Measurements from ENCODE around the gene BPHL. TPM values are rescaled to one million over a fixed set of nuclear protein-coding genes. Genes with fewer than 3 reads are reported as not detected.
A peak's percentile ranks its signal among the peaks of the same experiment; 100 is the strongest.
"Not testable (repeated sequence)": the region's sequence is repeated elsewhere in the genome, so short reads cannot be mapped to it uniquely, and the experiment has no call there.

BPHL gene
- 4.6 and 8.0 TPM in 2 replicates for total RNA-seq (2014; rRNA removed; shearing (Covaris generic))
- 4.8 and 5.1 TPM in 2 replicates for polyA plus RNA-seq (2015; cell fraction: cytosol; rRNA removed)
- 13.6 and 18.5 TPM in 2 replicates for polyA plus RNA-seq (2015; cell fraction: nucleus; rRNA removed)

DNA sequence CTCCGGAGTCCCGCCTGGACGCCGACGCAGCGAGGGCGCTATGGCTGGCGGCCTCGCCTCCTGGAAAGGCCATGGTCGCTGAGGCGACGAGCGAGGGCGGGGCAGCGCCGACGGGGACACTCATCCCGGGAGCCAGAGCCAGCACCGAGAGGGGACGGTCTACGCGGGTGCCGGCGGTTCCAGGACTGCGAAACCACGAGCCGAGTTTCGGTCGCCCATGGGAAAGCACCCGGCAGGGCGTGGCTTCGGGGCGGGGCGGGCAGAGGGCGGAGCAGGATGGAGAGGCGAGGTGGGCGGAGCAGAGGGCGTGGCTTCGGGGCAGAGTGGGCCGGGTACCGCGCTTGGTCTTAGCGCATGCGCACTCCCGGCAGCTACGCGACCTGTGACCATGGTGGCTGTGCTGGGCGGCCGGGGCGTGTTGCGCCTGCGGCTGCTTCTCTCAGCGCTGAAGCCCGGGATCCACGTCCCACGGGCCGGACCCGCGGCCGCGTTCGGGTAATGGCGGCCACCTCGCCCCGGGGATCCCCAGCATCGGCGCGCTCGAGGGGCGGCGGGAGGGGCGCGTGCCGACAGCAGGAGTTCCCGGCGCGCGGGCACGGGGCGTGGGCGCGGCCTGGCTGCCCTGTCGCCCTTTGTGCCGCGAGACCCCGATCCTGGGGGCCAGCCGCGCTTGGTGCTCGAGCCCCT lies at the start of gene BPHL:
BPHL (plus strand) TSS at position 359 of the 687 bp plus-strand sequence; CDS start at position 389, 30 bp downstream.
- DNase-seq (ENCODE audit: low read depth) = peak; percentile 86

GRCh38 chr6:3071568-3071967 lies 46.9 kb upstream of the BPHL start:
- DNase-seq (ENCODE audit: low read depth) = no peak

DNA sequence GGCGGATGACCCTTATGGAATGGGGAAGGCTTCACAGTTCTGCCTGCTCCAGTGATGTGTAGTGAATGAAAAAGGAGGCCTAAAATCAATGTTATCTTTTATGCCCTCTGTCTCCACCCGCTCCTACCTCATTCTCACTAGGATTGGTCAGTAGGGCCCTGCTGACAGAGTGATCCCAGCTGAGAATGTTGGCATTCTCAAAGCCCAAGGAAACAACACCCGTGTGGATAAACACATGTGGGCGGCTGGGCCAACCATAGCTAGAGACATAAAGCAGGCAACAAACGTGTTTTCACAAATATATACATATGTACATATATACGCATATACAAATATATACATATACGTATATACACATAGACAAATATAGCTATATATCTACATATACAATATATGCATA lies 45.7 kb upstream of the BPHL start:
- no peak for DNase-seq (ENCODE audit: low read depth)

DNA sequence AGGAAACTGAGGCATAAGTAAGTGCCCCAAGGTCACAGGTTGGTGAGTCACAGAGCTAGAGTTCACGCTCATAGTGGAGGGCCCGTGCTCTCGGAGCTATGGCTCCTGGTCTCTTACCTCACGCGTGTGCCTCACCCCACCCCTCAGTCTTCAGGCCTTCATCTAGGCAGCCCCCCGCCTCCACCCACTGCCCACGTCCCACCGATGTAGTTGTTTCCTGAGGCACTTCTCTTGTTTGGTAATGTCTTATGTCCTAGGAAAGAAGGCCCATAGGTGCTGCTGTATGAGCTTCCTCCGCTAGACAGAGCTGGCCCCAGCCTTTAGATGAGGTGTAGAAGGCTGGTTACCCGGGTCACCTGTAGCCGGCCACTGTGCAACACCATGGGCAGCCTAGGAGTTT lies 45.1 kb upstream of the BPHL start:
- DNase-seq (ENCODE audit: low read depth) = no peak

DNA sequence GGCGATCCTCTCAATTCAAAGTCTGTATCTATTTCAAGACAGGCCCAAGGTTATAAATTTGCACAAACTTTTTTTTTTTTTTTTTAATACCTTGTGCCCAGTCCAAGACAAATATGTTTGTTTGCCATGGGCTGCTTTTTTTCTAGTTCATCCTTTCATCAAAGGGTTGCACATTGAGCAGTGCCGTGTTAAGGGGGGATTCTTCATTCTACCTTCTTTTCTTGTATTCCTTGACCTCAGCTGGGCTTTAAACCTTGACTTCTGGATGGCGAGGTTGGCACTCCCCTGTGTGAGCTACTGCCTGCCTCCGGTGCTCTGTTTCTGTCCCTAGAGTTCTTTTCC lies 42.8 kb upstream of the BPHL start:
- no peak for DNase-seq (ENCODE audit: low read depth)

DNA sequence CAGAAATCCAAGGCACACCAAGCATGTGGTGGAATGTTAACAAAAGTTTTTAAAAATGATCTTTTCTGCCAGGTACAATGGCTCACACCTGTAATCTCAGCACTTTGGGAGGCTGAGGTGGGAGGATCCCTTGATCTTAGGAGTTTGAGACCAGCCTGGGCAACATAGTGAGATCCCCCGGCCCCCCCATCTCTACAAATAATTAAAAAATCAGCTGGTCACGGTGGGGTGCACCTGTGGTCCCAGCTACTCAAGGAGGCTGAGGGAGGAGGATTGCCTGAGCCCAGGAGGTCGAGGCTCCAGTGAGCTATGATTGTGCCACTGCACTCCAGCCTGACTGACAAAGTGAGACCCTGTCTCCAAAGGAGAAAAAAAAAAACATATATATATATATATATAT lies 42.2 kb upstream of the BPHL start:
- no peak for DNase-seq (ENCODE audit: low read depth)

DNA sequence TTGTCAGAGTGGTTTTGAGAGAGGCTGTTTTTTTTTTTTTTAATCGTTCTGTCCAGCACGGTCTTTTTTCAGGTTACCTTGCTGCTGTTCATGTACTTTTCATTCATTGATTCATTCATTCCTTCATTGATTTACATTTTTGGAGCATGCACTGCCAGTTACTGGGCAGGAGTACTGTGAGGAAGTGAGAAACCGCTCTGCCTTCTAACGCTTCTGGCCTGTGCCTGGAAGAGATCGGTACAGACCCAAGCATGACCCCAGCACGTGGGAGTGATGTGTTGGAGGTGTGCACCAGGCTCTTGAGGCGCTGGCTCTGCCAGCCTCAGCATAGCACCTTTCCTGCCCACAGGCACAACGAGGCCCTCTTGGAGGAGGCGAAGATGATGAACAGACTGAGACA lies 41.1 kb upstream of the BPHL start:
- DNase-seq (ENCODE audit: low read depth) = no peak

DNA sequence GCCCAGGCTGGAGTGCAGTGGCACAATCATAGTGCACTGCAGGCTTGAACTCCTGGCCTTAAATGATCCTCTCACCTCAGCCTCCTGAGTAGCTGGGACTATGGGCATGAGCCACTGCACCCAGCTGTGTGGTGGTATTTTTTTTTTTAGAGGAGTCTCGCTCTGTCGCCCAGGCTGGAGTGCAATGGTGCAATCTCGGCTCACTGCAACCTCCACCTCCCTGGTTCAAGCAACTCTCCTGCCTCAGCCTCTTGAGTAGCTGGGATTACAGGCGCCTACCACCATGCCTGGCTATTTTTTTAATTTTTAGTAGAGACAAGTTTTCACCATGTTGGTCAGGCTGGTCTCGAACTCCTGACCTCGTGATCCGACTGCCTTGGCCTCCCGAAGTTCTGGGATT lies 39.6 kb upstream of the BPHL start:
- DNase-seq (ENCODE audit: low read depth) = not testable (repeated sequence)

GRCh38 chr6:3079682-3080081 lies 38.8 kb upstream of the BPHL start:
- no peak for DNase-seq (ENCODE audit: low read depth)

GRCh38 chr6:3081960-3082359 lies 36.6 kb upstream of the BPHL start:
- no peak for DNase-seq (ENCODE audit: low read depth)

DNA sequence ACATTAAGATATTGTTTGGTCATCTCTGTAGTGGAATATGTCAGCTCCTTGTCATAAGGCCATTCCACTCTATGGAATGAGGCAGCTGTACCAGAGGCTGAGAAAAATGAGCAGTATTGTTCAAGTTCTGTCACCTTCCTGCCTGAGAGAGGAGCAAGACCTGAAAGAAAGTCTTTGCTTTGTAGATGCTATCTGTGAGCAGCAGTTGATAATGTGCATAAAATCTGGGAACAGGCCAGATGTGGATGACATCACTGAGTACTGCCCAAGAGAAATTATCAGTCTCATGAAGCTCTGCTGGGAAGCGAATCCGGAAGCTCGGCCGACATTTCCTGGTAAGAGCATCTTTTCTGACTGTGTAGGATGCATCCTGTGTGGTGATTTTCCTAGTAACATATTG lies 33.4 kb upstream of the BPHL start:
- DNase-seq (ENCODE audit: low read depth) = no peak

GRCh38 chr6:3086282-3086946 lies 32.1 kb upstream of the BPHL start:
- no peak for DNase-seq (ENCODE audit: low read depth)

DNA sequence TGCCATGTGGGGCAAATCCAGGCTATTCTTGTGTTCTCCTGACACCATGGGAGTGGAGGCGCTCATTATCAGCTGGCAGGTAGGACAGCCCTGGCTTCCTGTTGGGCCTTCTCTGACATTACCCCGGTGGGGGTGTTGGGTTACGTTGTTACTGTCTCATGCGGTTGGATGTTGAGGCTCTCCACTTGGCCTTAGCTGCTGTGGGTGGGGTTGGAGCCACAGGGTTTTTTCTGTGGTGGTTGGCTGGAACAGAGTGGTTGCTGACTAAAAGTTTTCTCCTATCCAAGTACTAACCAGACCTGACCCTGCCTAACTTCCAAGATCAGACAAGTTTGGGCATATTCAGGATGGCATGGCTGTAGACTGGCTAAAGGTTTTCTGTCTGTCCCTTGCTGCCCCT lies 30.1 kb upstream of the BPHL start:
- DNase-seq (ENCODE audit: low read depth) = peak; percentile 19

DNA sequence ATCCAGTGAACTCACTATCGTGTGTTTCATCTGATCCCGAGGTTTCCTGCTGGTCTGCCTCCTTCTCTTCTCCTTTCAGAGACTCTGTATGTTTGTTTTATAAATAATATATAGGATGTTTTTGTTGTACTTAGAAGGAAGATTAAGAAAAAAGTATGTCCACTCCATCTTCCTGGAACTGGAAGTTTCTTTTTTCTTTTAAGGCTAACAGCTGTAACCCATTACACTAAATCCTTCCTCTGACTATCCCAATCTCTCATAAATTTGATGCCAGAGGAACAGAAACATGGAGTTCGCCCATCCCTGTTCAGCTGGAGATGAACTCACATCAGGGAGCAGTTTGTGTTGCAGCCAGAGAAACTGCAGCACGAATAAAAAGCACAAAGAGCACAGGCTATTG lies 29.5 kb upstream of the BPHL start:
- no peak for DNase-seq (ENCODE audit: low read depth)

GRCh38 chr6:3090013-3090412 lies 28.5 kb upstream of the BPHL start:
- DNase-seq (ENCODE audit: low read depth) = no peak

DNA sequence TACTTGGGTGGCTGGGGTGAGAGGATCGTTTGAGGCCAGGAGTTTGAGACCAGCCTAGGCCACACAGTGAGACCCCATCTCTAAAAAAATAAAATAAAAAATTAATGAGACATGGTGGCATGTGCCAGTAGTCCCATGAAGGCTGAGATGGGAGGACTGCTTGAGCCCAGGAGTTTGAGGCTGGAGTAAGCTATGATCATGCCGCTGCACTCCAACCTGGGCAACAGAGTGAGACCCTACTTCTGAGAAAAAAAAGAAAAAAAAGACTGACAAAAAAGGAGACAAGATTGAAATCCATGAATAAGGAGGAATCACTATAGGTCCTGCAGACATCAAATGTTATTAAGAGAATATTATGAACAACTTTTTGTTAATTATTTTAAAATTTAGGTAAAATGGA lies 23.7 kb upstream of the BPHL start:
- DNase-seq (ENCODE audit: low read depth) = no peak

DNA sequence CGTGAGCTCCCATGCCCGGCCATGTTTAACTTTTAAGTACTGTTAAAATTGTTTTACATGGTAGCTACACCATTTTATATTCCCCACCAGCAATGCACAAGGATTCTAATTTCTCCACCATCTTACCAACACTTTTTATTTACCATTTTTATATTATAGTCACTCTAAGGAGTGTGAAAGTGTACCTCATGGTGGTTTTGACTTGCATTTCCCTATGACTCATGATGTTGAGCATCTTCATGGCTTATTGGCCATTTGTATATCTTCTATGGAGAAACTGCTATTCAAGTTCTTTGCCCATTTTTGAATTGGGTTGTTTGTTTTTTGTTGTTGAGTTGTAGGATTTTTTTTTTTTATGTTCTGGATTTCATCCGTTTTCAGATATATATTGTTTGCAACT lies 15.6 kb upstream of the BPHL start:
- DNase-seq (ENCODE audit: low read depth) = no peak

- no peak for DNase-seq (ENCODE audit: low read depth)
Observed at GRCh38 chr6:3108746-3109414, 9.6 kb upstream of the BPHL start.

DNA sequence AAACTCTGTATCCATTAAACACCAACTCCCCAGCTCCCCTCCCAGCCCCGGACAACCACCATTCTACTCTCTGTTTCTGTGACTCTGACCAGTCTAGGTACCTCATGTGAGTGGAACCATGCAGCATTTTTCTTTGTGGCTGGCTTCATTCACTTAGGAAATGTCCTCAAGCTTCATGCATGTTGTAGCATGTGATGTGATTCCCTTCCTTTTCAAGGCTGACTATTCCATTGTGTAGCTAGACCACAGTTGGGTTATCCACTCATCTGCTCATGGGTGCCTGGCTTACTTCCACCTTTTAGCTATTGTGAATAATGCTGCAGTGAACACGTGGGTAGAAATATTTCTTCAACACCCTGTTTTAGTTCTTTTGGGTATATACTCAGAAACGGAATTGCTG lies 8.8 kb upstream of the BPHL start:
- no peak for DNase-seq (ENCODE audit: low read depth)

GRCh38 chr6:3114377-3114776 lies 4.1 kb upstream of the BPHL start:
- DNase-seq (ENCODE audit: low read depth) = no peak

DNA sequence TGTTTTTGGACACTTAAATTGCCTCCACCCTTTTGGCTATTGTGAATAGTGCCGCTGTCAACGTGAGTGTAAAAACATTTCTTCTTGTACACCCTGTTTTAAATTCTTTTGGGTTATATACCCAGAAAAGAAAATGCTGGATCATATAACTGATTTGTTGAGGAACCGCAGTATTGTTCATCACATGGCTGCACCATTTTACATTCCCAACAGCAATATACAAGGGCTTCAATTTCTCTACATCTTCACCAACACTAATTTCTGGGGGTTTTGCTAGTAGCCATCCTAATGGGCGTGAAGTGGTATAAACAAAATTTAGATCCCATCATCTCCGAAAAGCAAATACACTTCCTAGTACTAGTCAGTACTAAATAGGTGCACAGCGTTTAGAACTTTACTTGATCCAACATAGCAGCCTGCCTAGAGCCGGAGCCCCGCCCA lies 579 bp upstream of the BPHL start:
- DNase-seq (ENCODE audit: low read depth) = no peak

DNA sequence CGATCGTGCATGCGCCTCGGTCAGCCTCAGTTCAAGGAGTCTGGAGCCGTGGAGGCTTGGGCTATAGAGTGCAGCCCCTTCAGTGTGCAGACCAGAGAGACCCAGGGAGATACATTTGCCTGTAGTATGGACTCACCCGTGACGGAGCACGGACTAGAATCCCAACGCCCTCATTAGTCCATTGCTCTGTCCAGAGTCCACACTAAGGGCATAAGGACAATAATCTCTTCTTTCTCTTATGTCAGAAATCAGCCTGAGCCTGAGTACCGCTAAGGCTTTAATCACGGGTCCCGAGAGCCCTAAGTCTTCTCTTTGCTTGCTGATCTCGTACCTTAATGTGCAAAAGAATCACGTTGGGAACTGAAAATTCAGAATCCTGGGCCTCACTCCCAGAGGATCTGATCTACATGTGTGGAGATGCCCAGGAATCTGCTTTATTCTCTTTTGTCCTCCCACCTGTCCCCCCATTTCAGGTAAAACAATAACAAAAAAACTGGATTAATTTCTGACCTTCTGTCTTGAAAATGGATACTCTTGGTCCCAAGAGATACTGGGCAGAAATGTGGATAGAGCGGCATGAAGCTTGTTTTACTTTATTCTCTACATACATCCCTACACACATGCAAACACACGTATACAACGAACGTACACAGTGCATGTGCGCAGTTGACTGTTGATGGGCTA lies 671 bp downstream of the BPHL start:
- DNase-seq (ENCODE audit: low read depth) = peak; percentile 29

All from HT1080 (cell line).